Panc1 (cell line): ENCODE data around the gene RNF213. TPM values are rescaled to one million over a fixed set of nuclear protein-coding genes. Genes with fewer than 3 reads are reported as not detected.

Experiments
- ATAC-seq: fragments of 200-7000 bp; cut with Tn5 transposase; 2 replicates; pipeline ENCODE4 v1.9.1; 2020; ENCODE audit warnings: mild to moderate bottlenecking, moderate library complexity
- BruUV-seq: library from RNA; stranded (reverse); fragments of 400-500 nt; replicated peaks from 2 replicates; lab custom pipeline; 2021; lab: Mats Ljungman, UMichigan
- CTCF ChIA-PET: fragments of 300-600 bp; sonication (Branson Sonifier 250); formaldehyde crosslinking; loops from one replicate; lab custom pipeline; 2022; ENCODE audit warnings: antibody characterized with exemption; lab: Charles Lee
- POLR2A ChIA-PET: fragments of 300-600 bp; sonication (Branson Sonifier 250); formaldehyde crosslinking; loops from one replicate; lab custom pipeline; 2022; ENCODE audit warnings: antibody characterized with exemption; lab: Charles Lee
- DNase-seq: peaks from one replicate; pipeline ENCODE4 v3.0.0-alpha.2; 2010; ENCODE audit warnings: low read depth, low spot score
- H3K27ac ChIP-seq: 2 replicates; pipeline ENCODE4 v1.5.1; 2011; ENCODE audit warnings: mild to moderate bottlenecking, low read length, inconsistent platforms
- H3K27me3 ChIP-seq: fragments of 200-500 bp; sonication (Bioruptor generic); 2 replicates; pipeline ENCODE4 v1.6.0; 2014; ENCODE audit warnings: low read length, inconsistent platforms; ENCODE audit not compliant: control insufficient read depth, insufficient read depth
- H3K36me3 ChIP-seq: fragments of 200-500 bp; sonication (Bioruptor generic); 2 replicates; pipeline ENCODE4 v1.5.1; 2014; ENCODE audit warnings: inconsistent platforms, mild to moderate bottlenecking, low read length, moderate library complexity; ENCODE audit not compliant: control insufficient read depth, insufficient read depth
- H3K4me1 ChIP-seq: 2 replicates; pipeline ENCODE4 v1.5.1; 2011; ENCODE audit warnings: inconsistent platforms, mild to moderate bottlenecking, low read length, moderate library complexity; ENCODE audit not compliant: control insufficient read depth, insufficient read depth
- H3K4me3 ChIP-seq, 2 experiments: 2 replicates each; pipeline ENCODE4 v1.5.1; 2011 to 2012; ENCODE audit warnings: low read depth in 2 of 2, low read length in 2 of 2, mild to moderate bottlenecking in 2 of 2, inconsistent platforms in 1 of 2, moderate library complexity in 1 of 2
- H3K9me3 ChIP-seq: fragments of 200-500 bp; sonication (Bioruptor generic); 2 replicates; pipeline ENCODE4 v1.5.1; 2014; ENCODE audit warnings: low read depth, mild to moderate bottlenecking, inconsistent platforms, low read length, moderate library complexity; ENCODE audit not compliant: control insufficient read depth, insufficient read depth
- CTCF ChIP-seq: fragments of 450-650 bp; IDR thresholded peaks from 2 replicates; pipeline ENCODE4 v1.5.1; 2017; ENCODE audit warnings: mild to moderate bottlenecking
- POLR2AphosphoS5 ChIP-seq: IDR thresholded peaks from 2 replicates; pipeline ENCODE4 v1.6.1; 2012; ENCODE audit warnings: mild to moderate bottlenecking, low read depth, low read length, moderate library complexity
- REST ChIP-seq, 2 experiments: IDR thresholded peaks; 2 replicates each; pipeline ENCODE4 v1.6.1; 2011 to 2012; ENCODE audit warnings: low read depth in 2 of 2, control low read depth in 1 of 2, low read length in 1 of 2, mild to moderate bottlenecking in 1 of 2, moderate library complexity in 1 of 2; ENCODE audit not compliant: insufficient read depth in 1 of 2
- SIN3A ChIP-seq: IDR thresholded peaks from 2 replicates; pipeline ENCODE4 v1.6.1; 2012; ENCODE audit warnings: low read depth, mild to moderate bottlenecking, low read length, moderate library complexity, borderline replicate concordance; ENCODE audit not compliant: insufficient read depth
- TCF7L2 ChIP-seq: IDR thresholded peaks from 2 replicates; pipeline ENCODE4 v1.6.1; 2011; ENCODE audit warnings: mild to moderate bottlenecking, low read depth, low read length, inconsistent platforms
- in situ Hi-C: cut with HindIII; loops from 2 replicates; pipeline ENCODE4 v1.10.0; 2016; ENCODE audit warnings: low sequenced_read_pairs, low pct_unique_long_range_greater_than_20kb
- intact Hi-C: fragments of 100-400 bp; cut with micrococcal nuclease; formaldehyde crosslinking; loops from one replicate; pipeline ENCODE4 v1.10.0; 2022; ENCODE audit not compliant: unreplicated experiment
- microRNA-seq: library from miRNA; unstranded; fragments of <30 nt; microRNA quantifications from one replicate; pipeline ENCODE4 v1.1.0, GENCODE V29; 2020; ENCODE audit not compliant: unreplicated experiment
- total RNA-seq: library from RNA; stranded (reverse); gene quantifications from one replicate; pipeline ENCODE4 v1.2.1, GENCODE V29; 2021; ENCODE audit not compliant: unreplicated experiment

The RNF213 gene
- total RNA-seq, 1 experiment from 2014 or later = 230 TPM

- Histone ChIP-seq H3K4me3 (no peak overlapping the region), H3K9me3 (no peaks in the 10 kb centered on the region), H3K4me1 (no peaks in the 10 kb centered on the region), H3K27ac (no peak overlapping the region), H3K27me3 (no peaks in the 10 kb centered on the region), H3K36me3 (no peaks in the 10 kb centered on the region)
- BruUV-seq = no TSS peak
- DNase-seq (no peak), ATAC-seq (no peak)
- TF ChIP-seq POLR2AphosphoS5 = no peak
- TF ChIP-seq REST (IDR thresholded peaks at IDR 0.05; ENCODE audit: insufficient read depth in 1 of 2, low read depth in 2 of 2, low read length in 1 of 2) = no peak
- TF ChIP-seq SIN3A = no peak
- no peak for TF ChIP-seq CTCF
- TF ChIP-seq TCF7L2 = no peak
- ChIA-PET POLR2A (no interaction called here), CTCF (no interaction called here)
- in situ Hi-C loops (no loop called here), intact Hi-C loops (no loop called here)
Observed at GRCh38 chr17:80447790-80448189, 187.1 kb downstream of the RNF213 start.

Small RNAs within 50 kb of the gene (microRNA-seq; reads per million reads assigned to microRNA genes)
- gene MIR4730 = not detected

Other genes starting within 250 kb of the RNF213 start
- 41.6 TPM for gene TBC1D16, start 225.0 kb upstream of the RNF213 start, total RNA-seq
- 18.0 TPM for gene CCDC40, start 224.2 kb upstream of the RNF213 start, total RNA-seq
- 36.1 TPM for gene GAA, start 159.3 kb upstream of the RNF213 start, total RNA-seq
- gene EIF4A3, start 113.7 kb upstream of the RNF213 start, total RNA-seq = 169 TPM
- not detected for gene CARD14, start 90.8 kb upstream of the RNF213 start, total RNA-seq
- 70.2 TPM for gene SGSH, start 40.5 kb upstream of the RNF213 start, total RNA-seq
- 30.9 TPM for gene SLC26A11, start 40.4 kb upstream of the RNF213 start, total RNA-seq
- gene ENDOV, start 154.3 kb downstream of the RNF213 start, total RNA-seq = 37.1 TPM
- gene NPTX1, start 215.8 kb downstream of the RNF213 start, total RNA-seq = 1.1 TPM